Breast epithelium (tissue), 3 donors: ENCODE results near the gene MTG1.

ENCODE experiments used
- POLR2AphosphoS5 ChIP-seq, 3 donors: sonication (generic); formaldehyde crosslinking; IDR thresholded peaks; one replicate each; pipeline ENCODE4 v1.6.1; 2017; ENCODE audit warnings: antibody characterized with exemption in 3 of 3
- TF ChIP-seq, protein P1 (sequence below), 3 donors: fragments of 450-650 bp; IDR thresholded peaks; one replicate each; pipeline ENCODE4 v1.5.1; 2016 to 2017; ENCODE audit warnings: antibody characterized with exemption in 3 of 3, mild to moderate bottlenecking in 3 of 3, moderate library complexity in 3 of 3

GRCh38 chr10:133377025-133377817 lies 16.7 kb upstream of the MTG1 start:
- no peak for TF ChIP-seq POLR2AphosphoS5 (IDR thresholded peaks at IDR 0.05)
- TF ChIP-seq, protein P1, sequence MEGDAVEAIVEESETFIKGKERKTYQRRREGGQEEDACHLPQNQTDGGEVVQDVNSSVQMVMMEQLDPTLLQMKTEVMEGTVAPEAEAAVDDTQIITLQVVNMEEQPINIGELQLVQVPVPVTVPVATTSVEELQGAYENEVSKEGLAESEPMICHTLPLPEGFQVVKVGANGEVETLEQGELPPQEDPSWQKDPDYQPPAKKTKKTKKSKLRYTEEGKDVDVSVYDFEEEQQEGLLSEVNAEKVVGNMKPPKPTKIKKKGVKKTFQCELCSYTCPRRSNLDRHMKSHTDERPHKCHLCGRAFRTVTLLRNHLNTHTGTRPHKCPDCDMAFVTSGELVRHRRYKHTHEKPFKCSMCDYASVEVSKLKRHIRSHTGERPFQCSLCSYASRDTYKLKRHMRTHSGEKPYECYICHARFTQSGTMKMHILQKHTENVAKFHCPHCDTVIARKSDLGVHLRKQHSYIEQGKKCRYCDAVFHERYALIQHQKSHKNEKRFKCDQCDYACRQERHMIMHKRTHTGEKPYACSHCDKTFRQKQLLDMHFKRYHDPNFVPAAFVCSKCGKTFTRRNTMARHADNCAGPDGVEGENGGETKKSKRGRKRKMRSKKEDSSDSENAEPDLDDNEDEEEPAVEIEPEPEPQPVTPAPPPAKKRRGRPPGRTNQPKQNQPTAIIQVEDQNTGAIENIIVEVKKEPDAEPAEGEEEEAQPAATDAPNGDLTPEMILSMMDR (IDR thresholded peaks at IDR 0.05) = no peak
